ENCODE measurements around the gene ATRN. TPM values are rescaled to one million over a fixed set of nuclear protein-coding genes. Genes with fewer than 3 reads are reported as not detected.

Gene ATRN
- total and polyA plus RNA-seq, 2 donors (not counting 1 experiment from before 2014, with no cell fraction given) = 5.8 to 19.5 TPM

DNA sequence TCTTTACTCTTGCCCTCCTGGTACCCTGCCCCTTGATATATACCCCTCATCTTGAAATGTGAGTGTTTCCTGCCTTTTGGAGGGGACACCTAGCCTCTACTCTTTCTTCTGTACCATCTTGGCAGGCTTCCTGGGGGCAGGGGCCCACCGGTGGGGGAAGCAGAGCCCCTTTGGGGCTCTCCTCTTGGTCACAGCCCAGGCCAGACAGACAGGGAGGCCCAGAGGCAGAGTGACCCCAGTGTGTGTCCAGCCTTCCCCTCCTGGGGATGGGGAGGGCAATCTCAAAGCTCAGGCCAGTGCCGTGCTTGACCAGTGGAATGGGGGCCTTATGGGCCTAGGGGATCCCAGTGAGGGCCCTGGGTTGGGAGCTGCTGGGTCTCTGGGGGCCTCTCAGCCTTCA, 207.4 kb downstream of the ATRN start:
- H3K27me3 ChIP-seq (replicated peaks in 1 of 4; ENCODE audit: control extremely low read depth in 1 of 4, control insufficient read depth in 3 of 4, insufficient read depth in 4 of 4, low read length in 3 of 4) = peaks cover 0 to 38% (median 6%) of the 10 kb centered on the region in 4 experiments

More for the DNA sequence above, 207.4 kb downstream of the ATRN start:
- H3K4me1 Mint-ChIP-seq = peaks cover 5% of the 10 kb centered on the region
- no peak overlapping the region for H3K27ac ChIP-seq (ENCODE audit: low read length in 2 of 2)
- ChIA-PET CTCF (interaction anchor here (1.4 to 3.6 kb wide), 4 partner anchors 29 to 176 kb away, joined by 3 to 17 read pairs (median 12); partner anchors contain the start of gene ADISSP), POLR2A (no interaction called here)
- H2AFZ ChIP-seq (ENCODE audit: insufficient read depth, low read depth, low read length, poor library complexity, severe bottlenecking) = no peak overlapping the region
- ATAC-seq (ENCODE audit: low read depth) (no peak), DNase-seq (no peak)
- peaks cover 55% of the 10 kb centered on the region for H3K27me3 Mint-ChIP-seq
- no peak overlapping the region for H3K4me3 ChIP-seq (ENCODE audit: control extremely low read depth in 1 of 5, extremely low read depth in 1 of 5, insufficient read depth in 1 of 5, low read depth in 2 of 5, low read length in 4 of 5)
- WGBS (ENCODE audit: insufficient coverage) = 57% methylated on average over 1 of the region's 2 CpGs
- intact Hi-C loops (cut with micrococcal nuclease) = loop anchor here (5.0 kb wide), 1 partner anchor 914 kb away; no protein-coding TSS in a partner anchor
- no peaks in the 10 kb centered on the region for H4K20me1 ChIP-seq (ENCODE audit: control insufficient read depth, insufficient read depth, low read length, poor library complexity, severe bottlenecking)
- H3K4me3 Mint-ChIP-seq = no peak overlapping the region
- no peak overlapping the region for H3K9ac ChIP-seq (ENCODE audit: low read length)
- H3K79me2 ChIP-seq (ENCODE audit: control insufficient read depth, insufficient read depth, low read length) = no peaks in the 10 kb centered on the region
- TF ChIP-seq, protein P1, sequence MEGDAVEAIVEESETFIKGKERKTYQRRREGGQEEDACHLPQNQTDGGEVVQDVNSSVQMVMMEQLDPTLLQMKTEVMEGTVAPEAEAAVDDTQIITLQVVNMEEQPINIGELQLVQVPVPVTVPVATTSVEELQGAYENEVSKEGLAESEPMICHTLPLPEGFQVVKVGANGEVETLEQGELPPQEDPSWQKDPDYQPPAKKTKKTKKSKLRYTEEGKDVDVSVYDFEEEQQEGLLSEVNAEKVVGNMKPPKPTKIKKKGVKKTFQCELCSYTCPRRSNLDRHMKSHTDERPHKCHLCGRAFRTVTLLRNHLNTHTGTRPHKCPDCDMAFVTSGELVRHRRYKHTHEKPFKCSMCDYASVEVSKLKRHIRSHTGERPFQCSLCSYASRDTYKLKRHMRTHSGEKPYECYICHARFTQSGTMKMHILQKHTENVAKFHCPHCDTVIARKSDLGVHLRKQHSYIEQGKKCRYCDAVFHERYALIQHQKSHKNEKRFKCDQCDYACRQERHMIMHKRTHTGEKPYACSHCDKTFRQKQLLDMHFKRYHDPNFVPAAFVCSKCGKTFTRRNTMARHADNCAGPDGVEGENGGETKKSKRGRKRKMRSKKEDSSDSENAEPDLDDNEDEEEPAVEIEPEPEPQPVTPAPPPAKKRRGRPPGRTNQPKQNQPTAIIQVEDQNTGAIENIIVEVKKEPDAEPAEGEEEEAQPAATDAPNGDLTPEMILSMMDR (IDR thresholded peaks at IDR 0.05) = no peak
- no peak for TF ChIP-seq EZH2 (IDR thresholded peaks at IDR 0.05; ENCODE audit: borderline replicate concordance, insufficient read depth, low read depth, low read length, poor library complexity, severe bottlenecking)
- no peaks in the 10 kb centered on the region for H3K9me3 ChIP-seq (ENCODE audit: control extremely low read depth in 1 of 3, control insufficient read depth in 2 of 3, insufficient read depth in 1 of 3, low read length in 2 of 3)
- H3K4me1 ChIP-seq (ENCODE audit: control insufficient read depth in 2 of 2, insufficient read depth in 2 of 2, low read length in 2 of 2) = peaks cover 0 to 7% of the 10 kb centered on the region in 2 donors
- H3K9me3 Mint-ChIP-seq (ENCODE audit: insufficient read depth) = no peaks in the 10 kb centered on the region
- H3K4me2 ChIP-seq (replicated peaks; ENCODE audit: low read depth, low read length, poor library complexity, severe bottlenecking) = no peak overlapping the region
- H3K27ac Mint-ChIP-seq = no peak overlapping the region
- no peaks in the 10 kb centered on the region for H3K36me3 ChIP-seq (replicated peaks in 1 of 2; ENCODE audit: control extremely low read depth in 1 of 2, control insufficient read depth in 1 of 2, extremely low read depth in 1 of 2, insufficient read depth in 2 of 2, low read length in 1 of 2)

Data from B cell (primary cell).